Hepatocyte (in vitro differentiated cells): ENCODE data around the gene STXBP6.

Experiments
- CTCF ChIP-seq: fragments of 200-600 bp; sonication (generic); IDR thresholded peaks from 2 replicates; pipeline ENCODE4 v1.5.1; 2016; ENCODE audit warnings: antibody characterized with exemption, mild to moderate bottlenecking; ENCODE audit not compliant: poor library complexity
- EZH2 ChIP-seq: fragments of 200-600 bp; sonication (generic); IDR thresholded peaks from 2 replicates; pipeline ENCODE4 v1.6.1; 2016; ENCODE audit warnings: antibody characterized with exemption, mild to moderate bottlenecking, borderline replicate concordance
- EZH2phosphoT487 ChIP-seq: fragments of 200-600 bp; sonication (generic); IDR thresholded peaks from one replicate; pipeline ENCODE4 v1.6.1; 2018; ENCODE audit warnings: antibody characterized with exemption, mild to moderate bottlenecking, low read depth, moderate library complexity; ENCODE audit not compliant: unreplicated experiment, severe bottlenecking

DNA sequence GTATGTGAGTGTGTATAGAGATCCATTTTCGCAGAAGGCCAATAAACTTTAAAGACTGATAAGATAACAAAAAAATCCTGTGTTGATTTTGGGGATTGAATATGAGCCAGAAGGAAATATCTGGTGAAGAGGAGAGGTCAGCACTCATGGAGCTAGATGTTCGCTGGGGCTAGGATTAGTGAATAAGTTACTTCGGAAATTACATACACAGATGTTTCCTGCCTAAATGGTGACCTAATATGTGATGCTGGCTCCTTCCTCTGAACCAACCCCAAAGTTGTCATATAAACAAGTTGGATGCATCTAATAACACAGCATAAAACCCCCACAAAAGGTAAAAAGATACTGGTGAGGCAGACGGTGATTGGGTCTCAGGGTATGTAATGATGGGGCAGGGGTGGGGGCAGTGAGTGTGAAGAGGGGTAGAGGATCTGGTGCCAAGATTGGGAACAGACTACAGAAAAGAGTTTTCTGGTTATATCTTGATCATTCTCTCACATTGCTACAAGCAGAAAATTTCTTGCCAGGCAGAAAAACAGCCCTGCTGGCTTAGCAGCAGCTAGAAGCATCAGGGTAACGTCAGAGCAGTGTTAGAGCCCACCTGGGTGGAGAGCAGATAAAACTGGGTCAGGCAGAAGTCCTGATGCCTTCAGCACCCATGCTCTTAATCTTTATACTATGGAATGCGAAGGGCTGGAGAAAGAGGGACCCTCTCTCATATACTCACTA is 275.6 kb downstream of the STXBP6 start:
- TF ChIP-seq CTCF (no peak), EZH2 (no peak), EZH2phosphoT487 (no peak)
